Stimulated activated CD4-positive, alpha-beta T cell treated with anti-CD3 and anti-CD28 coated beads, TNF-alpha, amount 100 ng/mL, for 1 hour (primary cell): ENCODE data around the gene USP17L13.
"Not testable (repeated sequence)": the region's sequence is repeated elsewhere in the genome, so short reads cannot be mapped to it uniquely, and the experiment has no call there.

ENCODE experiments used
- DNase-seq, 3 donors: peaks; one replicate each; pipeline ENCODE4 v3.0.0-alpha.2; 2020; ENCODE audit warnings: low read depth in 3 of 3, low spot score in 1 of 3

USP17L13 gene, protein sequence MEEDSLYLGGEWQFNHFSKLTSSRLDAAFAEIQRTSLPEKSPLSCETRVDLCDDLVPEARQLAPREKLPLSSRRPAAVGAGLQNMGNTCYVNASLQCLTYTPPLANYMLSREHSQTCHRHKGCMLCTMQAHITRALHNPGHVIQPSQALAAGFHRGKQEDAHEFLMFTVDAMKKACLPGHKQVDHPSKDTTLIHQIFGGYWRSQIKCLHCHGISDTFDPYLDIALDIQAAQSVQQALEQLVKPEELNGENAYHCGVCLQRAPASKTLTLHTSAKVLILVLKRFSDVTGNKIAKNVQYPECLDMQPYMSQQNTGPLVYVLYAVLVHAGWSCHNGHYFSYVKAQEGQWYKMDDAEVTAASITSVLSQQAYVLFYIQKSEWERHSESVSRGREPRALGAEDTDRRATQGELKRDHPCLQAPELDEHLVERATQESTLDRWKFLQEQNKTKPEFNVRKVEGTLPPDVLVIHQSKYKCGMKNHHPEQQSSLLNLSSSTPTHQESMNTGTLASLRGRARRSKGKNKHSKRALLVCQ

DNA sequence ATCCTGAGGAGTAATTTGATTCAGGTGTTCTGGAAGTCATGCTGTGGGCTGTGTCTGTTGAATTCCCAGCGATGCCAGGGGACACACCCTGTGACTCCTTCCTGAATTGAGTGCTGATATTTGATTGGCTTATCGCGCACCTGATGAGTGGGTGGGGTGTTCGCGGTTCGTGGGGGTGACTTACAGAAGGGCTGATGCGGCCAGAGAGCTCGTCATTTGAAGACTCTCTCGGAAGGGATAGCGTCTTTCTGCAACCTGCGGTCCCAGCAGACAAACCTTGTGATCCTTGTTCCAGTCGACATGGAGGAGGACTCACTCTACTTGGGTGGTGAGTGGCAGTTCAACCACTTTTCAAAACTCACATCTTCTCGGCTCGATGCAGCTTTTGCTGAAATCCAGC is at the start of gene USP17L13:
USP17L13 (plus strand) TSS at position 301 of the 400 bp plus-strand sequence; CDS start at position 301, 0 bp downstream.
- not testable (repeated sequence) for DNase-seq

DNA sequence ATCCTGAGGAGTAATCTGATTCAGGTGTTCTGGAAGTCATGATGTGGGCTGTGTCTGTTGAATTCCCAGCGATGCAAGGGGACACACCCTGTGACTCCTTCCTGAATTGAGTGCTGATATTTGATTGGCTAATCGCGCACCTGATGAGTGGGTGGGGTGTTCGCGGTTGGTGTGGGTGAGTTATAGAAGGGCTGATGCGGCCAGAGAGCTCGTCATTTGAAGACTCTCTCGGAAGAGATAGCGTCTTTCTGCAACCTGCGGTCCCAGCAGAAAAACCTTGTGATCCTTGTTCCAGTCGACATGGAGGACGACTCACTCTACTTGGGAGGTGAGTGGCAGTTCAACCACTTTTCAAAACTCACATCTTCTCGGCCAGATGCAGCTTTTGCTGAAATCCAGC is 14.3 kb upstream of the USP17L13 start, which contains the start of gene USP17L10:
USP17L10 (plus strand) TSS at position 301 of the 400 bp plus-strand sequence; CDS start at position 301, 0 bp downstream.
- not testable (repeated sequence) for DNase-seq

DNA sequence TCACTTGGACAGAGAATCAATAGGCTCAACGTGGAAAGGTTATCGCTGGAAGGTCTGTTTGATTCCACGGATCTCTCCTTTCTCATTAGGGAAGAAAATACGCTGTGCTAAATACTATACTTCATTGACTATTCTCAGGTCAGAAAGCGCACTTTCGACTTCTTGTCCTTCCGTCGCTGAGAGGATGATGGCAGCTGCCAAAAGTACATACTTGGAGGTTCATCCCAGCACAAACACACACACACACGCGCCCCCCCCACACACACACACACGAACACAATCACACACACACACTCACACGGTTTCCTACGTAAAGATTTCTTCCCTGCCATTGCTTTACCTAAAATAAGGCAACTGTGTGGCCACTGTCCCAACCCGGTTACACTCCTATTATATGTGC is 10.0 kb upstream of the USP17L13 start:
- DNase-seq: not testable (repeated sequence)

DNA sequence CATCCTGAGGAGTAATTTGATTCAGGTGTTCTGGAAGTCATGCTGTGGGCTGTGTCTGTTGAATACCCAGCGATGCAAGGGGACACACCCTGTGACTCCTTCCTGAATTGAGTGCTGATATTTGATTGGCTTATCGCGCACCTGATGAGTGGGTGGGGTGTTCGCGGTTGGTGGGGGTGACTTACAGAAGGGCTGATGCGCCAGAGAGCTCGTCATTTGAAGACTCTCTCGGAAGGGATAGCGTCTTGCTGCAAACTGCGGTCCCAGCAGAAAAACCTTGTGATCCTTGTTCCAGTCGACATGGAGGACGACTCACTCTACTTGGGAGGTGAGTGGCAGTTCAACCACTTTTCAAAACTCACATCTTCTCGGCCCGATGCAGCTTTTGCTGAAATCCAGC is 9.6 kb upstream of the USP17L13 start, which contains the start of gene USP17L11:
USP17L11 (plus strand) TSS at position 301 of the 400 bp plus-strand sequence; CDS start at position 301, 0 bp downstream.
- DNase-seq: not testable (repeated sequence)

DNA sequence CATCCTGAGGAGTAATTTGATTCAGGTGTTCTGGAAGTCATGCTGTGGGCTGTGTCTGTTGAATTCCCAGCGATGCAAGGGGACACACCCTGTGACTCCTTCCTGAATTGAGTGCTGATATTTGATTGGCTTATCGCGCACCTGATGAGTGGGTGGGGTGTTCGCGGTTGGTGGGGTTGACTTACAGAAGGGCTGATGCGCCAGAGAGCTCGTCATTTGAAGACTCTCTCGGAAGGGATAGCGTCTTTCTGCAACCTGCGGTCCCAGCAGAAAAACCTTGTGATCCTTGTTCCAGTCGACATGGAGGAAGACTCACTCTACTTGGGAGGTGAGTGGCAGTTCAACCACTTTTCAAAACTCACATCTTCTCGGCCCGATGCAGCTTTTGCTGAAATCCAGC is 4.8 kb upstream of the USP17L13 start, which contains the start of gene USP17L12:
USP17L12 (plus strand) TSS at position 301 of the 400 bp plus-strand sequence; CDS start at position 301, 0 bp downstream.
- not testable (repeated sequence) for DNase-seq

DNA sequence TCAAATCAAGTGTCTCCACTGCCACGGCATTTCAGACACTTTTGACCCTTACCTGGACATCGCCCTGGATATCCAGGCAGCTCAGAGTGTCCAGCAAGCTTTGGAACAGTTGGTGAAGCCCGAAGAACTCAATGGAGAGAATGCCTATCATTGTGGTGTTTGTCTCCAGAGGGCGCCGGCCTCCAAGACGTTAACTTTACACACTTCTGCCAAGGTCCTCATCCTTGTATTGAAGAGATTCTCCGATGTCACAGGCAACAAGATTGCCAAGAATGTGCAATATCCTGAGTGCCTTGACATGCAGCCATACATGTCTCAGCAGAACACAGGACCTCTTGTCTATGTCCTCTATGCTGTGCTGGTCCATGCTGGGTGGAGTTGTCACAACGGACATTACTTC is 5.6 kb downstream of the USP17L13 start:
- DNase-seq: not testable (repeated sequence)

DNA sequence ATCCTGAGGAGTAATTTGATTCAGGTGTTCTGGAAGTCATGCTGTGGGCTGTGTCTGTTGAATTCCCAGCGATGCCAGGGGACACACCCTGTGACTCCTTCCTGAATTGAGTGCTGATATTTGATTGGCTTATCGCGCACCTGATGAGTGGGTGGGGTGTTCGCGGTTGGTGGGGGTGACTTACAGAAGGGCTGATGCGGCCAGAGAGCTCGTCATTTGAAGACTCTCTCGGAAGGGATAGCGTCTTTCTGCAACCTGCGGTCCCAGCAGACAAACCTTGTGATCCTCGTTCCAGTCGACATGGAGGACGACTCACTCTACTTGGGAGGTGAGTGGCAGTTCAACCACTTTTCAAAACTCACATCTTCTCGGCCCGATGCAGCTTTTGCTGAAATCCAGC is 9.4 kb downstream of the USP17L13 start, which contains the start of gene USP17L15:
USP17L15 (plus strand) TSS at position 301 of the 400 bp plus-strand sequence; CDS start at position 301, 0 bp downstream.
- DNase-seq: not testable (repeated sequence)

DNA sequence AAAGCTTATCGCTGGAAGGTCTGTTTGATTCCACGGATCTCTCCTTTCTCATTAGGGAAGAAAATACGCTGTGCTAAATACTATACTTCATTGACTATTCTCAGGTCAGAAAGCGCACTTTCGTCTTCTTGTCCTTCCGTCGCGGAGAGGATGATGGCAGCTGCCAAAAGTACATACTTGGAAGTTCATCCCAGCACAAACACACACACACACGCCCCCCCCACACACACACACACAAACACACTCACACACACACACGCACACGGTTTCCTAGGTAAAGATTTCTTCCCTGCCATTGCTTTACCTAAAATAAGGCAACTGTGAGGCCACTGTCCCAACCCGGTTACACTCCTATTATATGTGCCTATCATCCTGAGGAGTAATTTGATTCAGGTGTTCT is 13.8 kb downstream of the USP17L13 start:
- not testable (repeated sequence) for DNase-seq

DNA sequence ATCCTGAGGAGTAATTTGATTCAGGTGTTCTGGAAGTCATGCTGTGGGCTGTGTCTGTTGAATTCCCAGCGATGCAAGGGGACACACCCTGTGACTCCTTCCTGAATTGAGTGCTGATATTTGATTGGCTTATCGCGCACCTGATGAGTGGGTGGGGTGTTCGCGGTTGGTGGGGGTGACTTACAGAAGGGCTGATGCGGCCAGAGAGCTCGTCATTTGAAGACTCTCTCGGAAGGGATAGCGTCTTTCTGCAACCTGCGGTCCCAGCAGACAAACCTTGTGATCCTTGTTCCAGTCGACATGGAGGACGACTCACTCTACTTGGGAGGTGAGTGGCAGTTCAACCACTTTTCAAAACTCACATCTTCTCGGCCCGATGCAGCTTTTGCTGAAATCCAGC is 18.9 kb downstream of the USP17L13 start, which contains the start of gene USP17L17:
USP17L17 (plus strand) TSS at position 301 of the 400 bp plus-strand sequence; CDS start at position 301, 0 bp downstream.
- DNase-seq: not testable (repeated sequence)

DNA sequence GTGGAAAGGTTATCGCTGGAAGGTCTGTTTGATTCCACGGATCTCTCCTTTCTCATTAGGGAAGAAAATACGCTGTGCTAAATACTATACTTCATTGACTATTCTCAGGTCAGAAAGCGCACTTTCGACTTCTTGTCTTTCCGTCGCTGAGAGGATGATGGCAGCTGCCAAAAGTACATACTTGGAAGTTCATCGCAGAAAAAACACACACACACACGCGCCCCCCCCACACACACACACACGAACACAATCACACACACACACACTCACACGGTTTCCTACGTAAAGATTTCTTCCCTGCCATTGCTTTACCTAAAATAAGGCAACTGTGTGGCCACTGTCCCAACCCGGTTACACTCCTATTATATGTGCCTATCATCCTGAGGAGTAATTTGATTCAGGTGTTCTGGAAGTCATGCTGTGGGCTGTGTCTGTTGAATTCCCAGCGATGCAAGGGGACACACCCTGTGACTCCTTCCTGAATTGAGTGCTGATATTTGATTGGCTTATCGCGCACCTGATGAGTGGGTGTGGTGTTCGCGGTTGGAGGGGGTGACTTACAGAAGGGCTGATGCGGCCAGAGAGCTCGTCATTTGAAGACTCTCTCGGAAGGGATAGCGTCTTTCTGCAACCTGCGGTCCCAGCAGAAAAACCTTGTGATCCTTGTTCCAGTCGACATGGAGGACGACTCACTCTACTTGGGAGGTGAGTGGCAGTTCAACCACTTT is 23.4 kb downstream of the USP17L13 start, which contains the start of gene USP17L18:
USP17L18 (plus strand) TSS at position 678 of the 728 bp plus-strand sequence; CDS start at position 678, 0 bp downstream.
- not testable (repeated sequence) for DNase-seq

DNA sequence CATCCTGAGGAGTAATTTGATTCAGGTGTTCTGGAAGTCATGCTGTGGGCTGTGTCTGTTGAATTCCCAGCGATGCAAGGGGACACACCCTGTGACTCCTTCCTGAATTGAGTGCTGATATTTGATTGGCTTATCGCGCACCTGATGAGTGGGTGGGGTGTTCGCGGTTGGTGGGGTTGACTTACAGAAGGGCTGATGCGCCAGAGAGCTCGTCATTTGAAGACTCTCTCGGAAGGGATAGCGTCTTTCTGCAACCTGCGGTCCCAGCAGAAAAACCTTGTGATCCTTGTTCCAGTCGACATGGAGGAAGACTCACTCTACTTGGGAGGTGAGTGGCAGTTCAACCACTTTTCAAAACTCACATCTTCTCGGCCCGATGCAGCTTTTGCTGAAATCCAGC is 28.4 kb downstream of the USP17L13 start, which contains the start of gene USP17L19:
USP17L19 (plus strand) TSS at position 301 of the 400 bp plus-strand sequence; CDS start at position 301, 0 bp downstream.
- not testable (repeated sequence) for DNase-seq

DNA sequence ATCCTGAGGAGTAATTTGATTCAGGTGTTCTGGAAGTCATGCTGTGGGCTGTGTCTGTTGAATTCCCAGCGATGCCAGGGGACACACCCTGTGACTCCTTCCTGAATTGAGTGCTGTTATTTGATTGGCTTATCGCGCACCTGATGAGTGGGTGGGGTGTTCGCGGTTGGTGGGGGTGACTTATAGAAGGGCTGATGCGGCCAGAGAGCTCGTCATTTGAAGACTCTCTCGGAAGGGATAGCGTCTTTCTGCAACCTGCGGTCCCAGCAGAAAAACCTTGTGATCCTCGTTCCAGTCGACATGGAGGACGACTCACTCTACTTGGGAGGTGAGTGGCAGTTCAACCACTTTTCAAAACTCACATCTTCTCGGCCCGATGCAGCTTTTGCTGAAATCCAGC is 33.1 kb downstream of the USP17L13 start, which contains the start of gene USP17L20:
USP17L20 (plus strand) TSS at position 301 of the 400 bp plus-strand sequence; CDS start at position 301, 0 bp downstream.
- DNase-seq: not testable (repeated sequence)

DNA sequence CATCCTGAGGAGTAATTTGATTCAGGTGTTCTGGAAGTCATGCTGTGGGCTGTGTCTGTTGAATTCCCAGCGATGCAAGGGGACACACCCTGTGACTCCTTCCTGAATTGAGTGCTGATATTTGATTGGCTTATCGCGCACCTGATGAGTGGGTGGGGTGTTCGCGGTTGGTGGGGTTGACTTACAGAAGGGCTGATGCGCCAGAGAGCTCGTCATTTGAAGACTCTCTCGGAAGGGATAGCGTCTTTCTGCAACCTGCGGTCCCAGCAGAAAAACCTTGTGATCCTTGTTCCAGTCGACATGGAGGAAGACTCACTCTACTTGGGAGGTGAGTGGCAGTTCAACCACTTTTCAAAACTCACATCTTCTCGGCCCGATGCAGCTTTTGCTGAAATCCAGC is 37.9 kb downstream of the USP17L13 start, which contains the start of gene USP17L21:
USP17L21 (plus strand) TSS at position 301 of the 400 bp plus-strand sequence; CDS start at position 301, 0 bp downstream.
- DNase-seq: not testable (repeated sequence)

DNA sequence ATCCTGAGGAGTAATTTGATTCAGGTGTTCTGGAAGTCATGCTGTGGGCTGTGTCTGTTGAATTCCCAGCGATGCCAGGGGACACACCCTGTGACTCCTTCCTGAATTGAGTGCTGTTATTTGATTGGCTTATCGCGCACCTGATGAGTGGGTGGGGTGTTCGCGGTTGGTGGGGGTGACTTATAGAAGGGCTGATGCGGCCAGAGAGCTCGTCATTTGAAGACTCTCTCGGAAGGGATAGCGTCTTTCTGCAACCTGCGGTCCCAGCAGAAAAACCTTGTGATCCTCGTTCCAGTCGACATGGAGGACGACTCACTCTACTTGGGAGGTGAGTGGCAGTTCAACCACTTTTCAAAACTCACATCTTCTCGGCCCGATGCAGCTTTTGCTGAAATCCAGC is 42.6 kb downstream of the USP17L13 start, which contains the start of gene USP17L22:
USP17L22 (plus strand) TSS at position 301 of the 400 bp plus-strand sequence; CDS start at position 301, 0 bp downstream.
- not testable (repeated sequence) for DNase-seq

DNA sequence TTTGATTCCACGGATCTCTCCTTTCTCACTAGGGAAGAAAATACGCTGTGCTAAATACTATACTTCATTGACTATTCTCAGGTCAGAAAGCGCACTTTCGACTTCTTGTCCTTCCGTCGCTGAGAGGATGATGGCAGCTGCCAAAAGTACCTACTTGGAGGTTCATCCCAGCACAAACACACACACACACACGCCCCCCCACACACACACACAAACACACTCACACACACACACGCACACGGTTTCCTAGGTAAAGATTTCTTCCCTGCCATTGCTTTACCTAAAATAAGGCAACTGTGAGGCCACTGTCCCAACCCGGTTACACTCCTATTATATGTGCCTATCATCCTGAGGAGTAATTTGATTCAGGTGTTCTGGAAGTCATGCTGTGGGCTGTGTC is 47.0 kb downstream of the USP17L13 start:
- DNase-seq: not testable (repeated sequence)
